Body of pancreas (tissue), 2 donors: Measurements from ENCODE around the gene SPDL1. TPM values are rescaled to one million over a fixed set of nuclear protein-coding genes. Genes with fewer than 3 reads are reported as not detected.

Source experiments
- small RNA-seq: library from RNA; depleted of rRNA; stranded (forward); fragments of <200 nt; gene quantifications from one replicate; pipeline ENCODE3, GENCODE V24; 2016
- total RNA-seq, 2 donors: library from RNA; depleted of rRNA; stranded (reverse); fragments of >200 nt; gene quantifications; one replicate each; pipeline ENCODE4 v1.1.0, GENCODE V29; 2016

SPDL1 gene
- total RNA-seq, 2 donors from 2014 or later = 3.6 to 12.9 TPM

Small RNAs within 50 kb of the gene (small RNA-seq; reads per million reads assigned to genes)
- not detected for gene RNU6-477P

Other genes starting within 250 kb of the SPDL1 start
- 1 to 10 TPM; 3.1 to 7.6 TPM for gene DOCK2, start 53.5 kb downstream of the SPDL1 start, total RNA-seq